ENCODE results near the gene WARS2.

WARS2 gene

GRCh38 chr1:119012383-119012782, 128.1 kb downstream of the WARS2 start:
- TF ChIP-seq FOXM1 (IDR thresholded peaks at IDR 0.05; ENCODE audit: borderline replicate concordance, low read depth) (no peak), RAD21 (IDR thresholded peaks at IDR 0.05; ENCODE audit: low read depth) (no peak), EP300 (IDR thresholded peaks at IDR 0.05; ENCODE audit: borderline replicate concordance) (no peak), USF1 (IDR thresholded peaks at IDR 0.05) (no peak), EGR1 (IDR thresholded peaks at IDR 0.05) (no peak), NFIC (IDR thresholded peaks at IDR 0.05) (no peak), ZBTB7A (IDR thresholded peaks at IDR 0.05; ENCODE audit: low read depth) (no peak), TEAD4 (IDR thresholded peaks at IDR 0.05) (no peak), YY1 (IDR thresholded peaks at IDR 0.05; ENCODE audit: low read depth) (no peak), CEBPB (IDR thresholded peaks at IDR 0.05) (no peak), CREB1 (IDR thresholded peaks at IDR 0.05; ENCODE audit: low read depth) (no peak), TAF1 (IDR thresholded peaks at IDR 0.05; ENCODE audit: low read depth) (no peak), TCF12 (IDR thresholded peaks at IDR 0.05; ENCODE audit: low read depth) (no peak)
- TF ChIP-seq, protein P1, sequence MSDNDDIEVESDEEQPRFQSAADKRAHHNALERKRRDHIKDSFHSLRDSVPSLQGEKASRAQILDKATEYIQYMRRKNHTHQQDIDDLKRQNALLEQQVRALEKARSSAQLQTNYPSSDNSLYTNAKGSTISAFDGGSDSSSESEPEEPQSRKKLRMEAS (IDR thresholded peaks at IDR 0.05), result no peak
- TF ChIP-seq, protein P2, sequence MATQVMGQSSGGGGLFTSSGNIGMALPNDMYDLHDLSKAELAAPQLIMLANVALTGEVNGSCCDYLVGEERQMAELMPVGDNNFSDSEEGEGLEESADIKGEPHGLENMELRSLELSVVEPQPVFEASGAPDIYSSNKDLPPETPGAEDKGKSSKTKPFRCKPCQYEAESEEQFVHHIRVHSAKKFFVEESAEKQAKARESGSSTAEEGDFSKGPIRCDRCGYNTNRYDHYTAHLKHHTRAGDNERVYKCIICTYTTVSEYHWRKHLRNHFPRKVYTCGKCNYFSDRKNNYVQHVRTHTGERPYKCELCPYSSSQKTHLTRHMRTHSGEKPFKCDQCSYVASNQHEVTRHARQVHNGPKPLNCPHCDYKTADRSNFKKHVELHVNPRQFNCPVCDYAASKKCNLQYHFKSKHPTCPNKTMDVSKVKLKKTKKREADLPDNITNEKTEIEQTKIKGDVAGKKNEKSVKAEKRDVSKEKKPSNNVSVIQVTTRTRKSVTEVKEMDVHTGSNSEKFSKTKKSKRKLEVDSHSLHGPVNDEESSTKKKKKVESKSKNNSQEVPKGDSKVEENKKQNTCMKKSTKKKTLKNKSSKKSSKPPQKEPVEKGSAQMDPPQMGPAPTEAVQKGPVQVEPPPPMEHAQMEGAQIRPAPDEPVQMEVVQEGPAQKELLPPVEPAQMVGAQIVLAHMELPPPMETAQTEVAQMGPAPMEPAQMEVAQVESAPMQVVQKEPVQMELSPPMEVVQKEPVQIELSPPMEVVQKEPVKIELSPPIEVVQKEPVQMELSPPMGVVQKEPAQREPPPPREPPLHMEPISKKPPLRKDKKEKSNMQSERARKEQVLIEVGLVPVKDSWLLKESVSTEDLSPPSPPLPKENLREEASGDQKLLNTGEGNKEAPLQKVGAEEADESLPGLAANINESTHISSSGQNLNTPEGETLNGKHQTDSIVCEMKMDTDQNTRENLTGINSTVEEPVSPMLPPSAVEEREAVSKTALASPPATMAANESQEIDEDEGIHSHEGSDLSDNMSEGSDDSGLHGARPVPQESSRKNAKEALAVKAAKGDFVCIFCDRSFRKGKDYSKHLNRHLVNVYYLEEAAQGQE (IDR thresholded peaks at IDR 0.05; ENCODE audit: low read depth), result no peak

- TF ChIP-seq TEAD4 (IDR thresholded peaks at IDR 0.05), result no peak
- TF ChIP-seq USF1 (IDR thresholded peaks at IDR 0.05), result no peak
- no peak for TF ChIP-seq EGR1 (IDR thresholded peaks at IDR 0.05)
- TF ChIP-seq NFIC (IDR thresholded peaks at IDR 0.05), result no peak
- no peak for TF ChIP-seq FOXM1 (IDR thresholded peaks at IDR 0.05; ENCODE audit: borderline replicate concordance, low read depth)
- TF ChIP-seq CREB1 (IDR thresholded peaks at IDR 0.05; ENCODE audit: low read depth), result no peak
- TF ChIP-seq, protein P1 (IDR thresholded peaks at IDR 0.05), result no peak
- TF ChIP-seq RAD21 (IDR thresholded peaks at IDR 0.05; ENCODE audit: low read depth), result no peak
Measured at GRCh38 chr1:119011706-119012105, 128.7 kb downstream of the WARS2 start.

GRCh38 chr1:119011116-119011515, 129.3 kb downstream of the WARS2 start:
- no peak for TF ChIP-seq TEAD4 (IDR thresholded peaks at IDR 0.05)
- TF ChIP-seq, protein P2 (IDR thresholded peaks at IDR 0.05; ENCODE audit: low read depth), result no peak
- TF ChIP-seq EP300 (IDR thresholded peaks at IDR 0.05; ENCODE audit: borderline replicate concordance), result no peak
- TF ChIP-seq RAD21 (IDR thresholded peaks at IDR 0.05; ENCODE audit: low read depth), result no peak
- TF ChIP-seq, protein P1 (IDR thresholded peaks at IDR 0.05), result no peak
- TF ChIP-seq ZBTB7A (IDR thresholded peaks at IDR 0.05; ENCODE audit: low read depth), result no peak
- no peak for TF ChIP-seq EGR1 (IDR thresholded peaks at IDR 0.05)
- no peak for TF ChIP-seq YY1 (IDR thresholded peaks at IDR 0.05; ENCODE audit: low read depth)
- no peak for TF ChIP-seq TCF12 (IDR thresholded peaks at IDR 0.05; ENCODE audit: low read depth)
- no peak for TF ChIP-seq TAF1 (IDR thresholded peaks at IDR 0.05; ENCODE audit: low read depth)
- TF ChIP-seq FOXM1 (IDR thresholded peaks at IDR 0.05; ENCODE audit: borderline replicate concordance, low read depth), result no peak
- no peak for TF ChIP-seq CEBPB (IDR thresholded peaks at IDR 0.05)

DNA sequence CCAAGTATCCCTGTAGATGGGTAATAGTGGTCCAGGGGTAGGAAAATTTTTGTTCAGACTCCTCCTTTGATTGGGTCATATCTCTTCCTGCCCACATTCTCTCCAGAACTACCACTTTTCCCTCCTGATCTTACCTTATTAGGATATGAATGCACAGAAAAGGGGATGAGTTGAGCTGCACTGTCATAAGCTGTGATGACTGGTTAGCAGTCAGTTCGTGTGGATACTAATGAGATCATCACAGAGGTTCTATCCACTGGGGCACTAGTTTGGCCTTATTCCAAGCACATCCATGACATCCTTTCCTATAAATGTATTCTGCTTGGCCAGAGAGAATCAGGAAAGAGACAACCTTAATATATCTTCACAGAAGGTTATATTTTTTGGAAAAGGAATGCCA, 130.3 kb downstream of the WARS2 start:
- no peak for TF ChIP-seq FOXM1 (IDR thresholded peaks at IDR 0.05; ENCODE audit: borderline replicate concordance, low read depth)
- TF ChIP-seq, protein P1 (IDR thresholded peaks at IDR 0.05), result no peak
- TF ChIP-seq USF1 (IDR thresholded peaks at IDR 0.05), result no peak

DNA sequence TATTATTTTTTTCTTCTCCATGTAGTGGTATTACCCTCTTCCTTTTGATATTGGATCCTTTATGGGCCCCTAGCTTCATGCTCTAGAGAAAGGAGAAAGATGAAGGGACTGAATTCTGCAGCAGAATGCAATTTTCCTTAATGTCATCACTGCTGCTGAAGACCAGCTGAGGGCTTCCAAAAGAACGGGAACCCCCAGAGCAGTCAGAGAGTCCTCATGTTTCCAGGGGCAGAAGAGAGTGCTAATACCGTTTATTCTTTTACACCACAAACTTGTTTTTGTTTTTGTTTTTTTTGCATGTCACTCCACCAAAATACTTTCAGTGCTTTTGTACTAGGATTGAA, 131.2 kb downstream of the WARS2 start:
- TF ChIP-seq, protein P2 (IDR thresholded peaks at IDR 0.05; ENCODE audit: low read depth), result no peak
- TF ChIP-seq CEBPB (IDR thresholded peaks at IDR 0.05), result no peak
- TF ChIP-seq TCF12 (IDR thresholded peaks at IDR 0.05; ENCODE audit: low read depth), result no peak
- no peak for TF ChIP-seq CREB1 (IDR thresholded peaks at IDR 0.05; ENCODE audit: low read depth)
- TF ChIP-seq USF1 (IDR thresholded peaks at IDR 0.05), result no peak
- TF ChIP-seq FOXM1 (IDR thresholded peaks at IDR 0.05; ENCODE audit: borderline replicate concordance, low read depth), result no peak
- TF ChIP-seq ZBTB7A (IDR thresholded peaks at IDR 0.05; ENCODE audit: low read depth), result no peak
- no peak for TF ChIP-seq TAF1 (IDR thresholded peaks at IDR 0.05; ENCODE audit: low read depth)
- TF ChIP-seq TEAD4 (IDR thresholded peaks at IDR 0.05), result no peak
- TF ChIP-seq, protein P1 (IDR thresholded peaks at IDR 0.05), result no peak
- TF ChIP-seq EP300 (IDR thresholded peaks at IDR 0.05; ENCODE audit: borderline replicate concordance), result no peak
- no peak for TF ChIP-seq RAD21 (IDR thresholded peaks at IDR 0.05; ENCODE audit: low read depth)
- no peak for TF ChIP-seq YY1 (IDR thresholded peaks at IDR 0.05; ENCODE audit: low read depth)
- no peak for TF ChIP-seq NFIC (IDR thresholded peaks at IDR 0.05)
- no peak for TF ChIP-seq EGR1 (IDR thresholded peaks at IDR 0.05)
